ENCODE data around the gene ANKRD18A.
"Not testable (repeated sequence)": the region's sequence is repeated elsewhere in the genome, so short reads cannot be mapped to it uniquely, and the experiment has no call there.

ANKRD18A gene

DNA sequence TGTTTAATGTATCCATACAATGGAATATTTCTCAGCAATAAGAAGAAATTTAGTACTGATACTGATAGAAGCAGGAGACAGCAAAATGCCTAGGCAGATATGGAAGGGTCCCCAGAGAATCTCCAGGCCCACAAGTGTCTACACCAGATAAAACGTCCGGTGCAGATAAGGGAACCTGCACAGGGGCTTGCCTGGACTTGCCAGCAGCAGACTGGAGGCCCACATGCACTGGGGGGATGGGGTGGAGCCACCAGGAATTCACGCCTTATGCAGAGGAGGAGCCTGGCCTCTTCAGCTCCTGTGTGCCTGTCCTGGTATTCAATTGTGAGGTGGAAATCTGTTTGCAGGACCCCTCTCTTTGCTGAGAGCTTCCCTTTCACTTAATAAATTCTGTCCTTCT is 36.6 kb downstream of the ANKRD18A start:
- not testable (repeated sequence) for DNase-seq (ENCODE audit: low read depth in 2 of 2); H3K4me3 ChIP-seq (replicated peaks in 1 of 2; ENCODE audit: low read depth in 2 of 2, low read length in 2 of 2)

DNA sequence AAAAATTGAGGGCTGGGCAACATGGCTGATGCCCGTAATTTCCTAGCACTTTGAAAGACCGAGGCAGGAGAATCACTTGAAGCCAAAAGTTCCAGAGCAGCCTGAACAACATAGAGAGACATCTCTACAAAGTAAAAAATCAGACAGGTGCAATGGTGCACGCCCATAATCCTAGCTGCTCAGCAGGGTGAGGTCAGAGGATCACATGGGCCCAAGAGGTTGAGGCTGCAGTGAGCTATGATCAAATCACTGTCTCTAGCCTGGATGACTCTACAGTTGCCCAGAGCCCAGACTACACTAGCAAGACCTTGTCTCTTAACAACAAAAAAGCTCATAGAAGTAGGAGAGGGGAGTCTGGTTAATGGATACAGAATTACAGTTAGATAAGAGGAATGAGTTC is 40.3 kb downstream of the ANKRD18A start:
- not testable (repeated sequence) for H3K4me3 ChIP-seq (replicated peaks in 1 of 2; ENCODE audit: low read depth in 2 of 2, low read length in 2 of 2); DNase-seq (ENCODE audit: low read depth in 2 of 2)

DNA sequence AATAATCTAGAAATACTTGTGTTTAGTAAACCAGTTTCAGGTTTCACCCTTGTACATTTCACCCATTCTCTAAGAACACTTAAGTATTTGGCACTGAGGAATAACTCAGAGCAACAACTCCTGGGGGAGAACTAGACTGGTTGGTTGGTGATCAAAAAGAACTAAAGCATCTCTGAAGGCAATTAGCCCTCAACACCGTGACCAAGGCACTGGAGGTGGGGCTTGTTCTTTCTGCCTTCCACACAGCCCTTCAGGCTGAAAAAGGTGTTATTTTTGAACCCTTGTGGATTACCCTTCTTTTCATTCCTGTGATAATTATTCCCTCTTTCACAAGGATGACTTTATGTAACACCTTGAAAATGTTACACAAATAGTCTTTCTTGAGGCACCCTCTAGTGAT is 44.2 kb downstream of the ANKRD18A start:
- not testable (repeated sequence) for H3K4me3 ChIP-seq (replicated peaks in 1 of 2; ENCODE audit: low read depth in 2 of 2, low read length in 2 of 2); DNase-seq (ENCODE audit: low read depth in 2 of 2)

DNA sequence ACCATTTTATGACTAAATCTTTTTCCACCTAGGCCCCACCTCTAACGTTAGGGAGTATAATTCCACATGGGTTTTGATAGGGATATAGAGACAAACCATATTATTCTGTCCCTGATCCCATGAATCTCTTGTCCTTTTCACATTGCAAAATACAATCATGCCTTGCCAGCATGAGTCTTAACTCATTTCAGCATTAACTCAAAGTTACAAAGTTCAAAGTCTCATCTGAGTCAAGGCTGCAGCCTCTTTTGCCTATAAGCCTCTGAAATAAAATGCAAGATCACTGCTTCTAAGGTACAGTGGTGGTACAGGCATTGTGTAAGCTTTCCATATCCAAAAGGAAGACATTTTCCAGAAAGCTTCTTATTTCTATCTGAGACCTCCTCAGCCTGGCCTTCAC is 54.3 kb downstream of the ANKRD18A start:
- DNase-seq (ENCODE audit: low read depth in 2 of 2); H3K4me3 ChIP-seq (replicated peaks in 1 of 2; ENCODE audit: low read depth in 2 of 2, low read length in 2 of 2): not testable (repeated sequence)

DNA sequence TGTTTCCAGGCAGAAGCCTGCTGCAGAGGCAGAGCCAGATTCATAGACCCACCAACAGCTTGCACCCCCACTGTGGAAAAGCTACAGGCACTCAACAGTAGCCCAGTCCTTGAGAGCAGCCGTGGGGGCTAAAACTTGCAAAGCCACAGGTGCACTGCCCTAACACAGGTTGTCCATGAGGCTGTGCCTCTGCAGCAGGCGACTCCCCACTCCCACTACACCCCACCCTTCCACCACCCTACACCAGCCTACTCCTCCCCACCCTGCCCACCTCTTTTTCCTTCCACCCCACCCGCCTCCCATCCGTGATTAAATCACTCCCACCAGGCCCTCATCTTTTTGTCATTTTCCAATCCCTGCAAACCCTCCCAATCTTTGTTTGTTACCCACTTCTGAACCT is 55.2 kb downstream of the ANKRD18A start:
- not testable (repeated sequence) for H3K4me3 ChIP-seq (replicated peaks in 1 of 2; ENCODE audit: low read depth in 2 of 2, low read length in 2 of 2); DNase-seq (ENCODE audit: low read depth in 2 of 2)

DNA sequence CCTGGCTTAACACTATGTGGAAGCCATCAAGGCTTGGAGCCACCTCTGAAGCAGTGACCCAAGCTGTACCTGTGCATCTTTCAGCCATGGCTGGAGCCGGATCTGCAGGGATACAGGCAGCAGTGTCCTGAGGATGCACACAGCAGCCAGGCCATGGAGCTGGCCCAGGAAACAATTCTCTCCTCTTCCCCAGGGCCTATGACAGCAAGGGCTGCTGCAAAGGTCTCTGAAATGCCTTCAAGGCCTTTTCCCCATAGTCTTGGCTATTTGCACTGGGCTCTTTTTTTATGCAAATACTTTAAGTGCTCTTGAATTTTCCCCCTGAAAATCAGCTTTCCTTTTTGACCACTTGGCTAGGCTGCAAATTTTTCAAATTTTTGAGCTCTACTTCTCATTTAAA is 56.5 kb downstream of the ANKRD18A start:
- H3K4me3 ChIP-seq (replicated peaks in 1 of 2; ENCODE audit: low read depth in 2 of 2, low read length in 2 of 2); DNase-seq (ENCODE audit: low read depth in 2 of 2): not testable (repeated sequence)

DNA sequence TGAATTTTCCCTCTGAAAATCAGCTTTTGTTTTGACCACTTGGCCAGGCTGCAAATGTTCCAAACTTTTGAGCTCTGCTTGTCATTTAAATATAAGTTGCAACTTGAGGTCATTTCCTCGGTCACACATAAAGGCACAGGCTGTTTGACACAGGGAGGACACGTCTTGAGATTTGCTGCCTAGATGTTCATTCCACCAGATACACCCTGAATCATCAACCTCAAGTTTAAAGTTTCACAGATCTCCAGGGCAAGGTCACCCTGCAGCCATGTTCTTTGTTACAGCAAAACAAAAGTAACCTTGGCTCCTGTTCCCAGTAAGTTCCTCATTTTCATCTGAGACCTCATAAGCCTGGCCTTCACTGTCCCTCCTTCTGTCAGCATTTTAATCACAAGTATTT is 59.3 kb downstream of the ANKRD18A start:
- DNase-seq (ENCODE audit: low read depth in 2 of 2); H3K4me3 ChIP-seq (replicated peaks in 1 of 2; ENCODE audit: low read depth in 2 of 2, low read length in 2 of 2): not testable (repeated sequence)

DNA sequence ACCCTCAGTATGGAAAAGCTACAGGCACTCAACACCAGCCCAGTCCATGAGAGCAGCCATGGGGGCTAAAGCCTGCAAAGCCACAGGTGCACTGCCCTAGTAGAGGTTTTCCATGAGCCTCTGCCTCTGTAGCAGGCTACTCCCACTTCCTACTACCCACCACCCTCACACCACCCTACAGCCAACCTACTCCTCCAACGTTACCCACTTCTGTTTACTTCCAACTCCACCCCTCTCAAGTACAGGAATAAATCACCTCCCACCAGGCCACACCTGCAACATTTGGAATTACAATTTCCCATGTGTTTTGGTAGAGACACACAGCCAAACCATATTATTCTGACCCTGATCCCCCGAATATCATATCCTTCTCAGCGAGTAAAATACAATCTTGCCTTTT is 61.2 kb downstream of the ANKRD18A start:
- not testable (repeated sequence) for H3K4me3 ChIP-seq (replicated peaks in 1 of 2; ENCODE audit: low read depth in 2 of 2, low read length in 2 of 2); DNase-seq (ENCODE audit: low read depth in 2 of 2)

DNA sequence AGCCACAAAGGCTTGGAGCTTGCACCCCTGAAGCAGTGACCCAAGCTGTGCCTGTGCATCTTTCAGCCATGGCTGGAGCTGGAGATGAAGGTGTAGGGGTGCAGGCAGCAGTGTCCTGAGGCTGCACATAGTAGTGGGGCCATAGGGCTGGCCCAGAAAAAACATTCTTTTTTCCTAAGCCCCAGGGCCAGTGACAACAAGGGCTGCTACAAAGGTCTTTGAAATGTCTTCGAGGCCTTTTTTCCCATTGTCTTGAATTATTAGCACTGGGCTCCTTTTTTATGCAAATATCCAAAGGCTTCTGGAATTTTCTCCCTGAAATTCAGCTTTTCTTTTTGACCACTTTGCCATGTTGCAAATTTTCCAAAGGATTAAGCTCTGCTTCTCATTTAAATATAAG is 62.6 kb downstream of the ANKRD18A start:
- not testable (repeated sequence) for DNase-seq (ENCODE audit: low read depth in 2 of 2); H3K4me3 ChIP-seq (replicated peaks in 1 of 2; ENCODE audit: low read depth in 2 of 2, low read length in 2 of 2)

DNA sequence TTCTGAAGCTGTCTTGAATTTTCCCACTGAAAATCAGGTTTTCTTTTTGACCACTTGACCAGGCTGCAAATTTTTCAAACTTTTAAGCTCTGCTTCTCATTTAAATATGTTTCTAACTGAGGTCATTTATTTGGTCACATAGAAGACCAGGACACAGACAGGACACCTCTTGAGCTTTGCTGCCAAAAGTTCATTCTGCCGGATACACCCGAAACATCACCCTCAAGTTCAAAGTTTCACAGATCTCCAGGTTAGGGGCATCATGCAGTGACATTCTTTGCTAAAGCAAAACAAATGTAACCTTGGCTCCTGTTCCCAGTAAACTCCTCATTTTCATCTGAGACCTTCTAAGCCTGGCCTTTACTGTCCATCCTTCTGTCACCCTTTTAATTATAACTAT is 65.4 kb downstream of the ANKRD18A start:
- H3K4me3 ChIP-seq (replicated peaks in 1 of 2; ENCODE audit: low read depth in 2 of 2, low read length in 2 of 2); DNase-seq (ENCODE audit: low read depth in 2 of 2): not testable (repeated sequence)

DNA sequence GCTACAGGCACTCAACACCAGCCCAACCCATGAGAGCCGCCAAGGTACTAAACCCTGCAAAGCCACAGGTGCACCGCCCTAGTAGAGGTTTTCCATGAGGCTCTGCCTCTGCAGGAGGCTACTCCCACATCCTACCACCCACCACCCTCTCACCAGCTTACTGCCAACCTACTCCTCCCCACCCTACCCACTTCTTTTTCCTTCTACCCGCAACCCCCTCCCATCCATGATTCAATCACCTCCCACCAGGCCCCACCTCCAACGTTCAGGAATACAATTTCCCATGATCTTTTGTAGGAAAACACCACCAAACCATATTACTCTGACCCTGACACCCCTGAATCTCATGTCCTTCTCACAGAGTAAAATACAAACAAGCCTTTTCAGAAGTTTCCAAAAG is 67.4 kb downstream of the ANKRD18A start:
- not testable (repeated sequence) for DNase-seq (ENCODE audit: low read depth in 2 of 2); H3K4me3 ChIP-seq (replicated peaks in 1 of 2; ENCODE audit: low read depth in 2 of 2, low read length in 2 of 2)

DNA sequence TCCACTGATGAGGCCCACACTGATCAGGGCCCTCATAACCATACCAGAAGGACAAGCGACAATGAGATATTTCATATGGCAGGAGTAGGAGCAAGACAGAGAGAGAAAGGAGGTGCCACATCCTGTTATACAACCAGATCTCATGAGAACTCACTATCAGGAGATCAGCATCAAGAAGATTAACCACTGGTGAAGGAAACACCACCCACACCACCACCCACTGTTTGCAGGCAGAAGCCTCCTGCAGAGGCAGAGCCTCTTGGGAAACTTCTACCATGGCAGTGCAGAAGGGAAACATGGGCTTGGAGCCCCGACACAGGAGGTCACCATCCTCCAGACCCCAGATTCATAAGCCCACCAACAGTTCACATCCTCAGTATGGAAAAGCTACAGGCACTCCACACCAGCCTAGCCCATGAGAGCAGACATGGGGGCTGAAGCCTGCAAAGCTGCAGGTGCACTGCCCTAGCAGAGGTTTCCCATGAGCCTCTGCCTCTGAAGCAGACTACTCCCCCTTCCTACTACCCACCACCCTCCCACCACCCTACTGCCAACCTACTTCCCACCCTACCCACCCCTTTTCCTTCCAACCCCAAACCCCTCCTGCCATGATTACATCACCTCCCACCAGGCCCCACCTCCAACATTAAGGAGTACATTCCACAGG is 73.8 kb downstream of the ANKRD18A start:
- DNase-seq (ENCODE audit: low read depth in 2 of 2); H3K4me3 ChIP-seq (replicated peaks in 1 of 2; ENCODE audit: low read depth in 2 of 2, low read length in 2 of 2): not testable (repeated sequence)

DNA sequence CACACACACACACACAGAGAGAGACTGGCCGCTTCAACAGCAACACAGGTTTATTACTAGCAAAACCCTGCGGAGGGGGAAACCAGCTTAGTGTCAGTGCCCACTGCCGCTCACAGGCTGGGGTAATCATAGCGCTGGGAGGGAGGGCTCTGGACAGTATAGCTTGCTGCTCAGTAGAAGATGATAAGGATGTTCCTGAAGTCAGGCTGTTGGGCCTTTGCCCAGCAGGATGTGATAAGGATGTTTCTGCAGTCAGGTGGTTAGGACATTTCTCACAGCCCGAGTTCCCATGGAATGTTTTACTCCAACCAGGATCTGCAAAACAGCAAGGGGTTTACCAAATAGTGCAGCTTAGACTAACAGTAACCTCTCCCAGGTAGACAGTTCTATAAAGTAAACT is 79.9 kb downstream of the ANKRD18A start:
- not testable (repeated sequence) for H3K4me3 ChIP-seq (replicated peaks in 1 of 2; ENCODE audit: low read depth in 2 of 2, low read length in 2 of 2)
- peak in 1 of 2 donors; percentile 42 for DNase-seq (ENCODE audit: low read depth in 2 of 2)

DNA sequence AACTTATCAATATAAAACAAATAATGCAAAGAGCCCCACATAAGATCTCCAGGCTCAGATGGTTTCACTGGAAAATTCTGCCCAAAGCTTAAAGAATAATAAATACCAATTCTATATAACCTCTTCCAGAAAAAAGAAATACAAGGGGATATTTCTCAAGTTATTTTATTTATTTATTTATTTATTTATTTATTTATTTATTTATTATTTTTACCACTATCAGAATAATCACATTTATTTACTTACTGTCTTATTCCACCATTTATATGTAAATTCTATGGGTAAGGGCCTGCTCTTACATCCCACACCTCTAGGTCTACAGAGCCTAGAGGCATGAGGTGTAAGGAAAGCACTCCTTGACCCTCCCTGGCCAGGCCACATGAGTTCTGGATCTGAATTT is 91.1 kb downstream of the ANKRD18A start:
- no peak overlapping the region for H3K4me3 ChIP-seq (replicated peaks in 1 of 2; ENCODE audit: low read depth in 2 of 2, low read length in 2 of 2)
- DNase-seq (ENCODE audit: low read depth in 2 of 2): no peak
- TF ChIP-seq, protein P1, sequence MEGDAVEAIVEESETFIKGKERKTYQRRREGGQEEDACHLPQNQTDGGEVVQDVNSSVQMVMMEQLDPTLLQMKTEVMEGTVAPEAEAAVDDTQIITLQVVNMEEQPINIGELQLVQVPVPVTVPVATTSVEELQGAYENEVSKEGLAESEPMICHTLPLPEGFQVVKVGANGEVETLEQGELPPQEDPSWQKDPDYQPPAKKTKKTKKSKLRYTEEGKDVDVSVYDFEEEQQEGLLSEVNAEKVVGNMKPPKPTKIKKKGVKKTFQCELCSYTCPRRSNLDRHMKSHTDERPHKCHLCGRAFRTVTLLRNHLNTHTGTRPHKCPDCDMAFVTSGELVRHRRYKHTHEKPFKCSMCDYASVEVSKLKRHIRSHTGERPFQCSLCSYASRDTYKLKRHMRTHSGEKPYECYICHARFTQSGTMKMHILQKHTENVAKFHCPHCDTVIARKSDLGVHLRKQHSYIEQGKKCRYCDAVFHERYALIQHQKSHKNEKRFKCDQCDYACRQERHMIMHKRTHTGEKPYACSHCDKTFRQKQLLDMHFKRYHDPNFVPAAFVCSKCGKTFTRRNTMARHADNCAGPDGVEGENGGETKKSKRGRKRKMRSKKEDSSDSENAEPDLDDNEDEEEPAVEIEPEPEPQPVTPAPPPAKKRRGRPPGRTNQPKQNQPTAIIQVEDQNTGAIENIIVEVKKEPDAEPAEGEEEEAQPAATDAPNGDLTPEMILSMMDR (IDR thresholded peaks at IDR 0.05; ENCODE audit: low read depth, low read length): no peak
